Omental fat pad (tissue), 4 donors: ENCODE data around the gene MPZL2. TPM values are rescaled to one million over a fixed set of nuclear protein-coding genes. Genes with fewer than 3 reads are reported as not detected.
A peak's percentile ranks its signal among the peaks of the same experiment; 100 is the strongest.

ENCODE experiments used
- ATAC-seq: fragments of 150-250 bp; one replicate; pipeline ENCODE4 v1.9.1; 2016; ENCODE audit warnings: mild to moderate bottlenecking, moderate library complexity; ENCODE audit not compliant: low FRiP score
- DNase-seq: peaks from one replicate; pipeline ENCODE4 v3.0.0-alpha.2; 2019; ENCODE audit warnings: low spot score
- total RNA-seq, 4 donors: library from RNA; depleted of rRNA; stranded (reverse); fragments of >200 nt; gene quantifications; one replicate each; pipeline ENCODE4 v1.1.0, GENCODE V29; 2016
- TF ChIP-seq, protein P1 (sequence below), 3 donors: fragments of 450-650 bp; IDR thresholded peaks; one replicate each; pipeline ENCODE4 v1.5.1; 2016 to 2017; ENCODE audit warnings: antibody characterized with exemption in 3 of 3, mild to moderate bottlenecking in 3 of 3, moderate library complexity in 2 of 3

Gene MPZL2
- total RNA-seq, 4 donors from 2014 or later, result 6.8 to 56.6 (median 33.6) TPM

DNA sequence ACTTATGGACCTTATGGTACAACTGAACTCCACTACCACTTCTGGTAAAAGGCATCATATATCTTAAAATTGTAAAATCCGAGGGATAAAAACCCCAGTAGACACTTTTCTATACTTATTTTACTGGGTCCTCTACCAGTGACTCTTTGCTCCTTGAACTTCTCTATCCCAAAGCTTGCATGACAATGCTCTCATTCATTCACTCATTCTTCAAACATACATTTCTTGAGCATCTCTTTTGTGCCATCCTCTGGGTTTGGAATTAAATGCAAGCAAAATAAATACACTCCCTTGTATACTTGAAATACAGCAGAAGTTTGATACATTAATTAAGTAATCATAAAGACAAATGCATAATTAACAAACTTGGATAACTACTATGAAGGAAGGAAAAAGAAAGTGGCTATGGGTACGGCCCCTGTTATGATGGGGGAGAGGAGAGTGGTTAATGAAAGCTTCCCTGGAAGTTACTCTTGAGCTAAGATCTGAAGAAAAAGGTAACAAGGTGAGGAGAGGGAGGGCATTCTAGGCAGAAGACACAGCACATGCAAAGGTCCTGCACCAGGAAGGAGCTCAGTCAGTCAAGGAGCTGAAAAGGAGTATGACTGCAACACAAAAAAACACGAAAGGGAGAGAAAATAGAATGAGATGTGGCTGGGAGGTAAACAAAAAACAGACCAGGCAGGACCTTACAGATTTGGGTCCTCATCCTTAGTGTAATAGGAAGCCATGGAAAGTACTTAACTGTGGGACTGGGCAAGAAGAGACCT is 19.9 kb downstream of the MPZL2 start:
- DNase-seq (no peak), ATAC-seq (no peak)
- TF ChIP-seq, protein P1, sequence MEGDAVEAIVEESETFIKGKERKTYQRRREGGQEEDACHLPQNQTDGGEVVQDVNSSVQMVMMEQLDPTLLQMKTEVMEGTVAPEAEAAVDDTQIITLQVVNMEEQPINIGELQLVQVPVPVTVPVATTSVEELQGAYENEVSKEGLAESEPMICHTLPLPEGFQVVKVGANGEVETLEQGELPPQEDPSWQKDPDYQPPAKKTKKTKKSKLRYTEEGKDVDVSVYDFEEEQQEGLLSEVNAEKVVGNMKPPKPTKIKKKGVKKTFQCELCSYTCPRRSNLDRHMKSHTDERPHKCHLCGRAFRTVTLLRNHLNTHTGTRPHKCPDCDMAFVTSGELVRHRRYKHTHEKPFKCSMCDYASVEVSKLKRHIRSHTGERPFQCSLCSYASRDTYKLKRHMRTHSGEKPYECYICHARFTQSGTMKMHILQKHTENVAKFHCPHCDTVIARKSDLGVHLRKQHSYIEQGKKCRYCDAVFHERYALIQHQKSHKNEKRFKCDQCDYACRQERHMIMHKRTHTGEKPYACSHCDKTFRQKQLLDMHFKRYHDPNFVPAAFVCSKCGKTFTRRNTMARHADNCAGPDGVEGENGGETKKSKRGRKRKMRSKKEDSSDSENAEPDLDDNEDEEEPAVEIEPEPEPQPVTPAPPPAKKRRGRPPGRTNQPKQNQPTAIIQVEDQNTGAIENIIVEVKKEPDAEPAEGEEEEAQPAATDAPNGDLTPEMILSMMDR (IDR thresholded peaks at IDR 0.05), result no peak

DNA sequence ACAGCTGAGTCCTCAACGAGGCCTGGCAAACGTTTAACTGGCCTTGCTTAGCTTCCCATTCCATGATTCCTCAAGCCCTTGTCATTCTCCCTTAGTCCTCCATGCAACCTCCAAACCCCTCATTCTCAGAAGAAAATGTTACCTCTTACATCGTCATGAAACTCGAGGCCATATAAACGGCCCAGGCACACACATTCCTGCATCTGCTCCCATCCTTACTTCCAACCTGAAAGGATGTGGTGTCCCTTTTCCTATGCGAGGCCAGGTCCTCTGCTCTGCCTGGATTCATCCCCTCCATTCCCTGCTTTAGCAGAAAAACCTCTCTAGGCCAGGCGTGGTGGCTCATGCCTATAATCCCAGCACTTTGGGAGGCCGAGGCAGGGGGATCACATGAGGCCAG is 20.9 kb downstream of the MPZL2 start:
- TF ChIP-seq, protein P1 (IDR thresholded peaks at IDR 0.05), result no peak
- DNase-seq (no peak), ATAC-seq (no peak)

DNA sequence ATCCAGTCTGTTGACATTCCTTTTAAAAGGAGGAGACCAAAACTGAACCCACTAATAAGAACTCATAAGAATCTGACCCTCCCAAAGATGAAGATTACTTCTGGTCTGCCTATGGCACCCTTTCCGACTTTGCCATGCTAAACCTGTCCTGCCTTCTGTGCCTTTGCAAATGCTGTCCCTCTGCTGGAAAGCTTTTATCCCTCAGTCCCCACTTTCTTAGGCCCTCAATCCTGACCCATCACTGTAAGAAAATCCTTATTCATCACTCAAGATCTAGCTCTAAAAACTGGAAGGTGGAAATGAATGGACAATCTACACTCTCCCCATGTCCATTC is 22.4 kb downstream of the MPZL2 start:
- TF ChIP-seq, protein P1 (IDR thresholded peaks at IDR 0.05), result no peak
- DNase-seq (no peak), ATAC-seq (no peak)

DNA sequence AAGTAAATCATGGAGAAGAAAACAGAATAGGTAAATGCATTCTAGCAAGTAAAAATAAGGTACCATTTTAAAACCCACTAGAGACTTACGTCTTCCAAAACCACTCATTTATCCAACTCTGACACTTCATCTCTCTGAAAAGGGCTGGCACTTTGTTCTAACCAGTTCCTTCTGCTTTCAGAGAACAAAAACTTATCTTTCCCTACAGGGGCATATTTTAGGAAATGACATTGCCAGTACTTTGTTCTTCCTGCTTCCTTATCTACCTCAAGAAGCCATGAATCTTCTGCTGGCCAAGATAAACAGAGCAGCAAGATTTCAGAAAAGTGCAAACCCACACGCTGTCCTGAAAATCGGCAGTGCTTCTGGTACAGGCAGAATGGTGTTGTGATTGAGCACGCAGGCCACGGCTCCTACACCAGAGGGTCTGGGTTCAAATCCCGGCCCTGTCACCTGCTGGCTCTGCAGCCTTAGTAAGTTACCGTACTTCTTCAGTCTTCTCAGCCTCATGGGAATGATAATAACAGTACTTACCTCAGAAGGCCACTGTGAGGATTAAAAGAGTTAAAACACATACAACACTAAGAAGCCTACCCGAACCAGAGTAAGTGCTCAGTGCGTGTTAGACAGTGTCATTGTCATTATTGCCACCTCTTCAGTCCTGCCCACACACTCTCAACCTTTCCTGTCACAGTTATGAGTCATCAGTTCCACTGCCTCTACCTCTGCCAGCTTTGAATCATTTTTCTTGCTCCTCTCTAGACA is 22.9 kb downstream of the MPZL2 start:
- TF ChIP-seq, protein P1 (IDR thresholded peaks at IDR 0.05), result no peak
- DNase-seq, result no peak
- peak; percentile 49 for ATAC-seq

DNA sequence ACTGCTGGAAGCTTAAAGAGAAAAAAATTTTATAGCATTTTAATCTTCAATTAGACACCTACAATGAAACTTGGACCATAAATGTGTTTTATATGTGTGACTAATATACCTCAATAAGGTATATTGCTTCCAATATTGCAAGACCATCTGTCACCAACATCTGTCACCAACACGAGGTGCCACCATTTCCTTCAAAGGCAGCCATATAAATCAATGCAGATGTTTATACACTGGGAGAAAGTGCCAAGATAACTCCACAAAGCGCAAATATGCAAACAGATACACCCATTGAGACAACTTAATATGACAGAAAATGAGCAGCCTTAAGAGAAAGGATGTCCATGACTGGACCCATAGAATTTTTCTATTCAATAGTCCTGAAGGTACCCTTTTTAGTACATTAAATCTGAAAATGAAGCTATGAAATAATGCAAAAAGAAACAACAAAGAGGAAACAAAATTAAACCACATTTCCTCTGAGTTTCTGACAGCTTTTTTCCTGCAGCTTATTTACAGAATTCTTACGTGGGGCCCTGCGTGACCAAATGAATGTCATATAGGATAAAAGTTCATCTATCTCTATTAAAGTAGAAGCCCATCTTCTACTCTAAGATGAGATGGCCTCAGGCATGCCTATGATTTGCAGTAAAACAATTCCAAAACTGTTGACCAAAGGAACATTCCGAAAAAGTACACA is 24.4 kb downstream of the MPZL2 start:
- ATAC-seq (no peak), DNase-seq (no peak)
- TF ChIP-seq, protein P1 (IDR thresholded peaks at IDR 0.05), result no peak

DNA sequence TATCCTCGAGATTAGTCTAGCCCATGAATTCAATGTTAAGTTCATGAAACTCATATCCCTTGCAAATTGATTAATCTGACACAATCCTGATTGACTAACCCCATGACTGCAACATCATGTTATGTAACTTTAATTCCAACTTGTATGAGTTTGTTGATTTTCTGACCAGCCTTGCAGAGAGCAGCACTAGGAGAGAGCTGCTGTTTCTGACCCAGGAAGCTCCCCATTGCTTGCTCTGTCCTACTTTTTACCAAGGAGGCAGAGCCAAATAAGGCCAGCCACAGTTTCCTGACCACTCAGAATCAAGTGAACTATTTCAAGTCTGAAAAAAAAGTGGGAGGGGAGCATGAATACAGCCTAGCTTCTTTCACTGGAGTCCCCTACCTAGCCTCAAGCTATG is 25.2 kb downstream of the MPZL2 start:
- TF ChIP-seq, protein P1 (IDR thresholded peaks at IDR 0.05), result no peak
- ATAC-seq (no peak), DNase-seq (no peak)
